C4-2B (cell line): ENCODE results near the gene PPP1R15B.
A peak's percentile ranks its signal among the peaks of the same experiment; 100 is the strongest.

ENCODE experiments used
- H3K27ac ChIP-seq: fragments of 450-650 bp; 2 replicates; pipeline ENCODE4 v1.5.1; 2017
- ZFX ChIP-seq: fragments of 450-650 bp; IDR thresholded peaks from 2 replicates; pipeline ENCODE4 v1.6.1; 2017
- TF ChIP-seq, protein P1 (sequence below): fragments of 450-650 bp; conservative IDR thresholded peaks from 2 replicates; pipeline ENCODE4 v1.5.1; 2017; ENCODE audit warnings: mild to moderate bottlenecking

The PPP1R15B gene

DNA sequence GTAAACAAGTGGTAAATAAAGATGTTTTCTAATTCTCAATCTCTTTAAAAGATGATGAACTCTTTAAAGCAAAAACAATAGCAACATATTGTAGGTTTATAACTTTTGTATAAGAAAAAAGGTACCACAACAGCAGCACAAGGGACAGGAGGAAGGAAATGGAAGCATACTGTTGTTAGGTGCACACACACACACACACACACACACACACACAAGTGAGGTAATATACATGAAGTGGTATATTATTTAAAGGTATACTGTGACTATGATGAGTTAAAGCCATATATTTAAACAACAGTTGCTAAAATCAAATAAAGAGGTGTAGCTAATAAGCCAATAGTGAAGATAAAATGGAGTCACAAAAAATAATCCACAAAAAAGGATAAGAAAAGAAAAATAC is 20.0 kb downstream of the PPP1R15B start:
- no peak for TF ChIP-seq ZFX
- TF ChIP-seq, protein P1, sequence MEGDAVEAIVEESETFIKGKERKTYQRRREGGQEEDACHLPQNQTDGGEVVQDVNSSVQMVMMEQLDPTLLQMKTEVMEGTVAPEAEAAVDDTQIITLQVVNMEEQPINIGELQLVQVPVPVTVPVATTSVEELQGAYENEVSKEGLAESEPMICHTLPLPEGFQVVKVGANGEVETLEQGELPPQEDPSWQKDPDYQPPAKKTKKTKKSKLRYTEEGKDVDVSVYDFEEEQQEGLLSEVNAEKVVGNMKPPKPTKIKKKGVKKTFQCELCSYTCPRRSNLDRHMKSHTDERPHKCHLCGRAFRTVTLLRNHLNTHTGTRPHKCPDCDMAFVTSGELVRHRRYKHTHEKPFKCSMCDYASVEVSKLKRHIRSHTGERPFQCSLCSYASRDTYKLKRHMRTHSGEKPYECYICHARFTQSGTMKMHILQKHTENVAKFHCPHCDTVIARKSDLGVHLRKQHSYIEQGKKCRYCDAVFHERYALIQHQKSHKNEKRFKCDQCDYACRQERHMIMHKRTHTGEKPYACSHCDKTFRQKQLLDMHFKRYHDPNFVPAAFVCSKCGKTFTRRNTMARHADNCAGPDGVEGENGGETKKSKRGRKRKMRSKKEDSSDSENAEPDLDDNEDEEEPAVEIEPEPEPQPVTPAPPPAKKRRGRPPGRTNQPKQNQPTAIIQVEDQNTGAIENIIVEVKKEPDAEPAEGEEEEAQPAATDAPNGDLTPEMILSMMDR, result no peak

DNA sequence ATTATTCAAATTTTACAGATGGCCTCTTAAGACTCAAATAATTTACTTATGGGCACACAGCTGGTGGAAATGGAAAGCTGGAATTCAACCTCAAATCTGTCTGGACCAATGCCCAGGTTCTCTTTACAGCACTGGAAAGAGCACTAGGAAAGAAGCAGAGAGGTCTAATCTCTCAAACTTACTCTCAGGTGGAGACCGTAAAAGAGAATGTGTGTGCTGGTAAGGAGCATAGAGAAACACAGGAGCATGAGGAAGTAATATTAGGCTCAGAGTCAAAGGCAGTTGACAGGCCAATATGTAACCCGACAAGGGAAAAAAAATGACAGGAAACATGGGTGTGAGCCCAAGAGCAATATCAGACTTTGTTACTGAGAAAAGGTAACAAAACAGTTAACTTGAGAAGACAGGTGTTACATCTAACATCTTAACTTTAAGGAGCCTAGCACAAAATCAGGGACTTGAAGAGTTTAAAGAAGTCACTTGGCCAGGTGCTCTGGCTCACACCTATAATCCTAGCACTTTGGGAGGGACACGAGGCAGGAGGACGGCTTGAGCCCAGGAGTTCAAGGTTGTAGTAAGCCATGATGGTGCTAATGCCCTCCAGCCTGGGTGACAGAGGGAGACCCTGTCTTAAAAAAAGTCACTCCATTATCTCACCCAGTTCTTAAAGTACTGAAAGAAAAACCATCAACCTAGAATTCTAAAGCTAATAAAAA is 20.7 kb downstream of the PPP1R15B start:
- TF ChIP-seq, protein P1, result no peak
- TF ChIP-seq ZFX, result no peak
- H3K27ac ChIP-seq, result no peak overlapping the region

More for the DNA sequence above, 20.0 kb downstream of the PPP1R15B start:
- H3K27ac ChIP-seq, result no peak overlapping the region

DNA sequence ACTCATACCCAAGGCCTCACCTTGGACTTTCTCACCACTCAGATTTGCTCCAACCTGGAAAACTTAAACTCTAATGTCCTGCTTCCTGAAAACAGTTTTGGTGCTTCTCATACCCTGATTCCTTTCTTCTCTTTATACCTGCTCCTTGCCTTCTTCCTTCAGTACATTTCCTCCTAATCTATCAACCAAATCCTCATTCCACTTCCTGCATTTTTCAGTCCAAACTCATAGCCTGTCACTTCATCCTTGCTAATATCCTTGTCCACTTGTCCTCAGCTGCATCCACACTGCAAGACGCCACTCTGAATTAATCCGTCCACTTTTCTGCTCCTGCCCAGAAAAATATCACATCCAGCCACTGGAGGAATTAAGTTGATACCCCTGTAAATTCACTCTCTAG is 25.9 kb downstream of the PPP1R15B start:
- TF ChIP-seq ZFX, result no peak
- TF ChIP-seq, protein P1, result no peak
- no peak overlapping the region; the same call in 1 of the 2 replicates for H3K27ac ChIP-seq

DNA sequence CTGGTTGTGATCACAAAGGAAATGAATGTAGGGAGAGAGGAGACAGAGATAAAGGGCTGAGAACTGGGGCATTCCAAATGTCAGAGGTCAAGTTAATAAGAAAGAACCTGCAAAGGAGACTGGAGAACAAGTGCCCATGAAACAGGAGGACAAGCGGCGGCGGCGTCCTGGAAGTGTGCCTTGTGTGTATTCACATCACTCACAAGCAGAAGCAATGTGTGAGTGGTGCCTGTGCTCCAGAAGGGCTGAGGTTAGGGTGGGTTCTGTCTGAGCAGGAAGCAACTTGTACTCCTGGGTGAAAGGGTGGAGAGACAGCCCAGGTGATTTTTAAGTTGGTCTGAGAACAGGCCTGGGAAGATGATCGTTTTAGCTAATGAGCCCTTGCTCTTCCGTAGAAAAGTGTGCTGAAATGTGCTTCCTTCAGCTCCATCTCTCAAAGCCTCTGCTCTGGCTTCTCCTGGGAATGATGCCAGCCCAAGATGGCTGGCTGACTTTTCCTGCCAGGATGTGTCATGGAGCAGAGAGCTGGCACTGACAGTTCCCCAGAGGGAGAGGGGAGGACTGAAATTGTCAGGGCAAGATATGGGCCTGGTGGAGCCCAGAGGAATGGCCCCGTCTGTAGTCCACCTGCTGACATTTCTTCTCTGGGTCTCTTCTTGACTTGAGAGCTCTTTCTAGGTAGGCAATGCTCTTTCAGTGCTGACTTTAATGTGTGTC is 26.8 kb downstream of the PPP1R15B start:
- TF ChIP-seq ZFX, result no peak
- H3K27ac ChIP-seq, result peak overlapping the region; percentile 31

DNA sequence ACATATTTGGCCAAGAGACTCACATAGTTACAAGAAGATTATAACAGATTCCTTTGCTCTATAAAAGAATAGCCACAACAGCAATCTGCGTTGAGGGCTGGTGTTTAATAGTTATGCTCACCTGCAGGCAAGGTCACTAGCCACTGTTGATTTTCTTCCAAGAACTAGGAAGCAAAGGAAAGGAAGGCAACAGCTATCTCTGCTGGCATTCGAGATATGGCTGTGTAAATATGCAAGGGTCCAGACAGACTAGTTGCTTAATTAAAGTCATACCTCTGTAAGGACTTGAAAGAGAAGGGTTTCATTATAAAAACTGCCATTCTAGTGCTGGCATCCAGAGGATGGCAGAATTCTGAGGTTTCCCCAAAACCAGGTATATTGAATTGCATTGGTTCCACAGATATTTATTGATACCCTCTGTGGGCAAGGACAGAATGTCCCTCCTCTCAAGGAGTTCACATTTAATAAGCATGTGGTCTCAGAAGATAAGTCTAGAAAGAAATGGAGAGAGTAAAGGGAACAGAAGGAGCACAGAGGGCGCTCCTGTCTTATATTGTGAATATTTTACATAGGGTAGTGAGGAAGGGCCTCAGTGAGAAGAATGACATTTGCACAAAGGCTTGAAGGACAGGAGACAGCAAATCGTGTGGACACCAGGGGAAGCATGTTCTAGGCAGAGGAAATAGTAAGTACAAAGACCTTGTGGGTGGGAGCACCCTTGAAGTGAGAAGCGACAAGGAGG is 28.3 kb downstream of the PPP1R15B start:
- TF ChIP-seq, protein P1, result no peak; the same call in 1 of the 2 replicates
- TF ChIP-seq ZFX, result no peak

DNA sequence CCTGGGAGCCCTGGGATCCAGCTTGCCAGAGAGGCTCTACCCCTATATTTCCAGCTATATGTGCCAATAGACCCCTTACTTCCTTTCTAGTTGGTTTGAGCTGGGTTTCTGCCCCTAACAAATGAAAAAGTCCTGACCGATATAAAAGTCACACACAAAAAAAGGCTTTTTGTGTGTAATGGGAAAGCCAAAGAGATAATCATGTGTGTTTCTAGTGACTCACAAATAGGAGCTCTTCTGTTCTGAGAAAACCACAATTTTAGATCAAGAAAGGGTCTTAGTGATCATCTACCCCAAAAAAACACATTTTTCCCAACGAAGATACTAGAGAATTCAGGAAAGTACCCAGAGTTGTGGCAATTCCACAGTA is 28.9 kb downstream of the PPP1R15B start:
- no peak for TF ChIP-seq ZFX
- TF ChIP-seq, protein P1, result no peak
- H3K27ac ChIP-seq, result peak overlapping the region; percentile 12; the same call in 1 of the 2 replicates

More for the DNA sequence above, 28.3 kb downstream of the PPP1R15B start:
- no peak overlapping the region; the same call in 1 of the 2 replicates for H3K27ac ChIP-seq

DNA sequence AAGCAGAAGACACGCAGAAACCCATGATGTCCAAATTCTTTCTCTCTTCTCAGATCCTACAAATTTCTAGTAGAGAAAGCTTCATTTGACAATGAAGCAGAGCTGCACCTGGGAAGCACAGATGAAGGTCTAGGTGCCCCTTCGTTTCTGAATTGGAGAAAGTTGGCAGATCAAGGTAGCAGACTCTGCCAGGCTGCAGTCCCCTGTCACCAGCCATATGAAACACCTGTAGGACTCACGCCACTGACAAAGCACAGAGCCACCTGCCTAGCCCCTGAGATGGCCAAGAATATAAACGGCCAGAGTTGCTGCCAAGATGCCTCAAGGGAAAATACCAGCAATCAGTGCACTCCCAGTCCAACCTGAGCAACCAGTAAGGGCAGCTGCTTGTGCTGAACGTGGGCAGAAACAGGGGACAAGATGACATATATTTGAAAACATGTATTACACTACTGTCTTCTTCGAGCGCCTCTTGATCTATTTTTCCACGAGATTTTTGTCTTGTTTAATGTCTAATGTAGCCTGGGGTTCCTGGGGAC is 31.3 kb downstream of the PPP1R15B start:
- peak overlapping the region; percentile 60 for H3K27ac ChIP-seq
- no peak for TF ChIP-seq ZFX
- TF ChIP-seq, protein P1, result no peak
